ENCODE results near the gene CAVIN1.
"Not testable (repeated sequence)": the region's sequence is repeated elsewhere in the genome, so short reads cannot be mapped to it uniquely, and the experiment has no call there.

CAVIN1 gene, protein sequence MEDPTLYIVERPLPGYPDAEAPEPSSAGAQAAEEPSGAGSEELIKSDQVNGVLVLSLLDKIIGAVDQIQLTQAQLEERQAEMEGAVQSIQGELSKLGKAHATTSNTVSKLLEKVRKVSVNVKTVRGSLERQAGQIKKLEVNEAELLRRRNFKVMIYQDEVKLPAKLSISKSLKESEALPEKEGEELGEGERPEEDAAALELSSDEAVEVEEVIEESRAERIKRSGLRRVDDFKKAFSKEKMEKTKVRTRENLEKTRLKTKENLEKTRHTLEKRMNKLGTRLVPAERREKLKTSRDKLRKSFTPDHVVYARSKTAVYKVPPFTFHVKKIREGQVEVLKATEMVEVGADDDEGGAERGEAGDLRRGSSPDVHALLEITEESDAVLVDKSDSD

DNA sequence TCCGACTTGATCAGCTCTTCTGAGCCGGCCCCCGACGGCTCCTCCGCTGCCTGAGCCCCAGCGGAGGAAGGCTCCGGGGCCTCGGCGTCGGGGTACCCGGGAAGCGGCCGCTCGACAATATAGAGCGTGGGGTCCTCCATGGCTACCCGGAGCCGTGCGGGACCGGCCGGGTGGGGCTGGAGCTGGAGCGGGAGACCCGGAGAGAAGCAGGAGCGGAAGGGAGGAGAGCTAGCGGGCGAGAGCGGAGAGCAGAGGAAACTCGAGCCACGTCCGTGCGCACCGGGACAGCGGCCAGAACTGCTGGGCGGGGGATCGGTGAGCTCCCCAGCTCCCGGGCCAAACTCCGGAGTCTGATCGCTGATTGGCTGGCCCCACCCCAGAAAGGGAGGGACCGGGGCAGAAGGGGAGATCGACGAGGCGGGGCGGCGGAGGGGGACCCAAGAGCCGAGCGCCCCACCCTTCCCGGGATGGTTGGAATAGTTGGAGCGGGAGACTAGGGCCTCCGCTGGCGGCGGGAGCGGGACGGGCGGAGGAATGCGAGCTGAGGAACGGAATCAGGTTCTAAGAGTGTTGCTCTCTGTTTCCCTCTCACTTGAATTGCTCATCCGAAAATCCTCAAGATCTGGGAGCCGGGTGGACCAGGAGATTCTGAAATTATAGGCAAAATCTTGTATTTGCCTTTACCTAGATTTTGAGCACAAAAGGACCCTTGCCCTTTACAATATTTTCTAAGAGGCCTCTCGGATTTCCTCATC, at the start of gene CAVIN1:
Gene CAVIN1, minus strand, starts transcription at position 299 of the 755 bp plus-strand sequence. Its CDS starts 159 bp downstream, at position 140.
- no peak for DNase-seq

DNA sequence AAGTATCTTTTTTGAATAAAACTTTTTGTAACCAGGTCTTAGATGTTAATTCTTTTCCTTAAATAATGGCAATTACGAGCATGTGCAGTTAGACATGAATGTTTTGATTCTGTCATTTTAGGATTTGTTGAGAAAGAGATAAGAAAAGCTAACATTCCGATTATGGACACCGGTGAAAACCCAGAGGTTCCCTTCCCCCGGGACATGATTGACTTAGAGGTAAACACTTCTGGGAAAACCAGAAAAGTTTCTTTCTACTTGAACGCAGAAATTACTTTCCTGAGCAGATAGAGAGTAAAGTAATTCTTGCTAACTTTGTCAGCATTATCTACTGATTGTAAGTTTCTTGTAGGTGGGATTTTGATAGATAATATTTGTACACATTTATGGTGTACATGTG, 44.8 kb upstream of the CAVIN1 start:
- DNase-seq: no peak

DNA sequence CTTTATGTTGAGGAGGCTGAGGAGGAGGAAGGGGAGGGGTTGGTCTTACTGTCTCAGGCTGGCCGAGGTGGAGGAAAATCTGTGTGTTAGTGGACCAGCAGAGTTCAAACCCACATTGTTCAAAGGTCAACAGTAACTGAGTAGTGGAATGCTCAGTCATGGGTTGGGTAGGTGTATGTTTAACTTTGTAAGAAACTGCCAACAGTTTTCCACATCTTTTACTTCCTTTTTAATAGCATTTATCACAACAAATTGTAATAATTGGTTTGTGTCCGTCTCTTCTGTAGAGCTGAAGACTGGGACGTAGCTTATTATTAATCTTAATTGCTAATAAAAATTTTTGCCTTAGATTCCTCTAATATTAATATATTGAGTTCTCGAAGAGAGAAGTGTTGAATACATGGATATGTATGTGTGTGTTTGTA, 40.9 kb upstream of the CAVIN1 start:
- no peak for DNase-seq

DNA sequence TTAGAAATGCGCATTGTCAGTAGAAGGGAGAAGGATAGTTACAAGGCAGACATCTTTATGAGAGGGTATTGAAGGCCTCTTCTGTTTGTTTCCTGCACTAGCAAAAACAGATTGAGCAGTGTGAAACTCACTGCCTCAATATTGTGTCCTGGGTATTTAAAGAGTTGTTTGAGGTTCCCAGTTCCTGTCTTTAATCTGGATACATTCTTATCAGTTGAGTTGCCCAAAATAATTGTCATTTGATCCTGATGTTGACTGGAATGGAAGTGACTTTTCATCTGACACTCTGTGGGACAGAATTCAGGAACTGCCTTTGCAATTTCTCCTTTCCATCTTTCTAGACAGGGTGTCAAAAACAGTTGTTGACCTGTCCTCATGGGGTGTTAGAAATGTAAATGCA, 37.3 kb upstream of the CAVIN1 start:
- peak; percentile 8 for DNase-seq

DNA sequence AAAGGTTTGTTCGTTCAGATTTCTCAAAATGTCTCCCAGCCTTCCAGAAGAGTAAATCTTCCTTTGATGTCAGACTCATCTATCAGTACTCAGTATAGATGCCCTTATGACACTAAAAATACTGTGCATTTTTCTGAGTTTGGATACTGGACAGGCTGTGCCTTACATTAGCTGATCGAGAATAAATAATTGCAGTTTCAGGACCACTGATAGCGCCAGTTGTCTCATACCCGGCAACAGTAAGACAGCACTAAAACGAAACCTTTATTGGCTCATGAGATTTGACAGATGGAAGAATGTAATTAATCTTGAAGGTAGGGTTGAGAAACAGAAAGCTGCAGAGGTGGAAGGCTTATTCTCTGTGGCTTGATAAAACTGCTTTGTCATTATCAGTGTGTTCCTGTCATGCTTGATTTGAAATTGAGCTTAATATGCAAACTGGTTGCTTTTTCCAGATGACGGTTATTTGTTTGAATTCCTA, 36.8 kb upstream of the CAVIN1 start:
- DNase-seq: peak; percentile 51

DNA sequence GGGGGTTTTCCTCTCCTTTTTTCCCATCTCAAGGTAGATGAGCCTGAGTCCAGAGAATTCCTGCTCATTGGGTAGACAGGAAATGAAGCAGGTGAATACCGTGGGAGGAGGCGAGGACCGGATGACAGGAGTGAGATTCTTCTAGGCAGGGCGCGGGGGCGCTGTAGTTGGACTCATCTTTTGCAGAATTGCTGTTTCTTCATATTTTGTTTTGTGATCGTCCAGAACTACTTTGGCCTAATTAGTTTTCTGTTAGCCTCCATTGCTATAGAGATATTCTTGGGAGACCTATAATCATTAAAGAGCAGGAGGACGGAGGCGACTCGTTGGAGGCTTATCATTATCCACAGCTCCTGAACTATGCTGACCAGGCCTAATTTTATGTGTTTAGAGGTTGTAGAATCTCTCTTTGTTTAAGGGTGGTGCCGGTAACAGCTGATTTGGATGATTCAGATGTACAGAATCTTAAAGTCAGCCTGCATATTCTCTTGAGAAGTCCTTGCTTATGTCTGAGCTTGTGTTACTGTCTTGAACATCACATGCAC, 36.3 kb upstream of the CAVIN1 start:
- peak; percentile 46 for DNase-seq

DNA sequence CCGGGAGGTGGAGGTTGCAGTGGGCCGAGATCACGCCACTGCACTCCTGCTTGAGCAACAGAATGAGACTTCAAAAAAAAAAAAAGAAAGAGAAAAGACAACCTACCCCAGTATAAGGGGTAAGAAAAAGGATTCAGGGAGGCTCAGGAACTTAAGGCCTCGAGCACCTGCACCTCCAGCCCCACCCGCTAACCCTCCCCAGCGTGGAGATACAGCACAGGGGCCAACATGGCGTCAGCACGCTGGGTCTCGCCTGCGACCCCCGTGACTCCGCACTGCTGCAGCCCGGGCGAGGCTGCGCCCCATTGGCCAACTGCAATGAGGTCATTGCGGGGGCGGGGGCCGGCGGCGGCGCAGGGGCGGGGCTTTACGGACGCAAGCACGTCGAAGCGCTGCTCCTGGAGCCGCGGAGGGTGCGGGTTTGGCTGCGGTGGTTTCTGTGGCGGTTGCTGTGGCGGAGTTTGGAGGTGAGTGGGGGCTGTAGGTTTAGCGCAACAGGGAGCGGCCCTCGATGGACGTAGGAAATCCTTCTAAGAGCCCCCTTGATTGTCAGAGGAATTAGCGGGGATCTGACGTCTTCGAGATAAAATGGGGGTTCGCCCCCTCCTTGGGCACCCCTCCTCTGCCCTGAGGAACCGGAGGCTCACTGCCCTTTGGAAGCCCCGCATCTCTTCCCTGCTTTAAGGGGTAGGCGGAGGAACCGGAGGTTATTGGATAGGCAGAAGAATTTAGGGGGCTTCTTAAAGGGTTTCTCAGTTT, 35.6 kb upstream of the CAVIN1 start, which contains the start of gene ATP6V0A1:
Gene ATP6V0A1, plus strand, starts transcription at position 382 of the 759 bp plus-strand sequence. CDS start 2,017 bp downstream, outside the sequence.
- peak; percentile 90 for DNase-seq

DNA sequence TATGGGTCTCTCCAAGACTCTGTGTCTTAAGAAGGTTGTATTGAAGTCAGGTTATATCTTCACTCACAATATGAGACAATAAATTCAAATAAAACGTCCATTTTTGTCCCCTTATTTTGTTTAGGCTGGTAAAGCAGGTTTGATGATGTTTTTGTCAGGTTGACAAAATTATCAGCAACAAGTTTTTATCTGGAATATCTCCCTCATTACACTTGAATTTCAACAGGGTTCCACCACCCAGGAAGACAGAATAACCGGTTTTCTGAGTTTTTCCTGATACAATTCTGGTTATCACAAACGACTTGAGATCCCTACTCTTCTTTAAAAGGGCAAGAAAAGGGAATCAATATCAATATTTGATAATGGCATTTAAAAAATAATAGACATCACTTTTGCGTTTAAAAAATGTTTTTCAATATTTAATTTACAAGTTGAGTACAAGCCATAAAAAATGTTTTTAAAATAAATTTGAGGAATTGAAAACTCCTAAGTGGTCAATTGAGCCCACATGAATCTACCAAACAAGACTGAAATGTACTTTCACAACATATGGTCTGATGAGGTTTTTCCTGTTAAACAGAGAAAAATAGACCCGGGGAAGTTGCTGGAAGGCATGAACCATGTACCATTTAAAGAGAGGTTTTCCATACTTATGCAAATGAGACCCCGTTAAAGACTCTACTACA, 34.2 kb upstream of the CAVIN1 start:
- peak; percentile 86 for DNase-seq

DNA sequence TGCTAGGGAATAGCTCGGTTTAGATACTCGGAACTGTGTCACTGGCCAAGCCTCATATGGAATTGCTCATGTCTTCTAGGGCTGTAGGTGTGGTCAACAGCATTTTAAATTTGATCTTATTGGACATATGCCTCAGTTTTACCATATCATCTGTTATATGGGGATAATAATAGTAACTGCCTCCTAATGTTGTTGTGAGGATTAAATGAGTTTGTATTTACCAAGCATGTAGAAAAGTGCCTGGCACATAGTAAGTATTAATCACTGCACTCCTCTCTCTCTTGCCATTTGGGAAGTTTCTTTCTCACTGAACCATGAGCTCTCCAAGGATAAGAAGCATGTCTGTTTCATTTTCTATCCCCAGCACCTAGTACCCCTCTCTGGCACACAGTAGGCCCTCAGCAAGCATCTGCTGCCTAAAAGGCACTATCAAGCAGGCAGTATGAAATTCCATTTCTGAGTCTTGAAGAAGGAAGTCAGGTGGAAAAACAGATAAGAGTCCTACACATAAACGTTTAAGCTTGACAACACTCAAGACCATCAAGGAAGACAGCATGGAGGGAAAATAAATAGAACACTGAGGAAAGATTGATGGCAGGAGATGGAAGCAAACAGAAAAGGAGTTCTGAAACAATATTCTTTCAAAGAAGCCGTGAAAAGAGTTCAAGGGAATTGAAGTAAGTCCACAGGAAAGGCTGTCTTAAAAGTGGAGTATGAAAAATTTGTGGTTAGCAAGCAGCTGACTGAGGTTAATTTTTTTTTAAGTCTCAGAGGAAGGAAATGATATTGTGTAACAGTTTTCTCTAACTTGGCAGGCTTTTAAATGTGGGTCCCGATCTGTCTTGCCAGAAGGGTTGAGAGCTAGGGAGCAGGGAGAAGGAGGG, 33.4 kb upstream of the CAVIN1 start:
- peak; percentile 89 for DNase-seq

DNA sequence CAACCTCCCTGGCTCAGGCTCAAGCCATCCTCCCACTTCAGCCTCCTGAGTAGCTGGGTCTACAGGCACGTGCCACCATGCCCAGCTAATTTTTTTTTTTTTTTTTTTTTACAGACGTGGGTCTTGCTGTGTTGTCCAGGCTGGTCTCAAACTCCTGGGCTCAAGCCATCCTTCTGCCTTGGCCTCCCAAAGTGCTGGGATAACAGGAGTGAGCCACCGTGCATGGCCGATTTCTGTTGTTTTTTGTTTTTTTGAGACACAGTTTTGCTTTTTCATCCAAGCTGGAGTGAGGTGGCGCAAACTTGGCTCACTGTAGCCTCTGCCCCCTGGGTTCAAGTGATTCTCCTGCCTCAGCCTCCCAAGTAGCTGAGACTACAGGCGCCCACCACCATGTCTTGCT, 31.9 kb upstream of the CAVIN1 start:
- DNase-seq: not testable (repeated sequence)

DNA sequence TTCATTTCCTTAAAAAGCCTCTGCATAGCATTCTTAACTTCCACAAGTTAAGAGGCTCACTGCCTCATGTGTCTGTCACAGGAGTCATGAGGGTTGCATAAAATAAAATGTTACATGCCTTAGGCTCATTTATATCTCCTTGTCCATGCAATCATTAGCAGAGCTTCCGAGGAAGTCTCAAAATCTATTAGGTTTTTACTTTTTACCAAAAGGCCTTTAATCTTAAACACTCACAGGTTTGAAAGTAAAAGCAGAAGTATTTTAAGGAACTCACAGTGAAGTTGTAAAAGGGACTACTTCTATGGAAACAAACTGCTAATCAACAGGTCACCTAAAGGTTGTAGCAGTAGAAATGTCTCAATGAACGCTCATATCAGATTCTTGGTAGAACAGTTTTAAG, 30.4 kb upstream of the CAVIN1 start:
- DNase-seq: peak; percentile 77

DNA sequence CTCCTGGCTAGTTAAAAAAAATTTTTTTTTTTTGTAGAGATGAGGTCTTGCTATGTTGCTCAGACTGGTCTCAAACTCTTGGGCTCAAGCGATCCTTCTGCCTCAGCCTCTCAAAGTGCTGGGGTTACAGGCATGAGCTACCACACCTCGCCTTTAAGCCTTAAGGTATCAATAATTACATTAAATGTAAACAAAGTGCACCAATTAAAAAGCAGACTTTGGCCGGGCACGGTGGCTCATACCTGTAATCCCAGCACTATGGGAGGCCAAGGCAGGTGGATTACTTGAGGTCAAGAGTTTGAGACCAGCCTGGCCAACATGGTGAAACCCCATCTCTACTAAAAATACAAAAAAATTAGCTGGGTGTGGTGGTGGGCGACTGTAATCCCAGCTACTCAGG, 28.2 kb upstream of the CAVIN1 start:
- not testable (repeated sequence) for DNase-seq

DNA sequence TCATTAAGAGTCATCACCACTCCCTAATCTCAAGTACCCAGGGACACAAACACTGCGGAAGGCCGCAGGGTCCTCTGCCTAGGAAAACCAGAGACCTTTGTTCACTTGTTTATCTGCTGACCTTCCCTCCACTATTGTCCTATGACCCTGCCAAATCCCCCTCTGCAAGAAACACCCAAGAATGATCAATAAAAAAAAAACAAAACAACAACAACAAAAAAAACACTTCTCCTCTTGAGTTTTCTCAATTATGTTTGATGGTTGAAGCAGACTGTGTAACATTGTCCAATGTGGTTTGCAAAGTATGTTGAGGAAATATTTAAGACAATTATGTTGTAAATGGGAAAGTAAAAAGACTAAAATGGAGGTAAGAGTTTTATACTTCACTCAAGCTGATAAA, 26.8 kb upstream of the CAVIN1 start:
- not testable (repeated sequence) for DNase-seq

DNA sequence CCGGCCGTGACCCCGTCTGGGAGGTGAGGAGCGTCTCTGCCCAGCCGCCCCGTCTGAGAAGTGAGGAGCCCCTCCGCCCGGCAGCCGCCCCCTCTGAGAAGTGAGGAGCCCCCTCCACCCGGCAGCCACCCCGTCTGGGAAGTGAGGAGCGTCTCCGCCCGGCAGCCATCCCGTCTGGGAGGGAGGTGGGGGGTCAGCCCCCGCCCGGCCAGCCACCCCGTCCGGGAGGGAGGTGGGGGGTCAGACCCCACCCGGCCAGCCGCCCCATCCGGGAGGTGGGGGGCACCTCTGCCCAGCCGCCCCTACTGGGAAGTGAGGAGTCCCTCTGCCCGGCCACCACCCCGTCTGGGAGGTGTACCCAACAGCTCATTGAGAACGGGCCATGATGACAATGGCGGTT, 26.1 kb upstream of the CAVIN1 start:
- not testable (repeated sequence) for DNase-seq

DNA sequence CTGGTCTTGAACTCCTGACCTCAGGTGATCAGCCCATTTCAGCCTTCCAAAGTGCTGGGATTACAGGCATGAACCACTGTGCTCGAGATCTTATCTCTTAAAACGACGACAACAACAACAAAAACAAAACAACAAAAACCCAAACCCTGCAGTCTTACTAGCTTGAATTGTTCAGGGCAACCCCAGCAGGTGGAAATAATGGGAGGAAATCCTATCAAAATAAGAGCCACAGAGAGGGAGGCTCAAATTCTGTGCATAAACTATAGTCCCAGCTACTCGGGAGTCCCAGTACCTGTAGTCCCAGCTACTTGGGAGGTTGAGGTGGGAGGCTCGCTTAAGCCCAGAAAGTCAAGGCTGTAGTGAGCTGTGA, 19.1 kb upstream of the CAVIN1 start:
- no peak for DNase-seq

DNA sequence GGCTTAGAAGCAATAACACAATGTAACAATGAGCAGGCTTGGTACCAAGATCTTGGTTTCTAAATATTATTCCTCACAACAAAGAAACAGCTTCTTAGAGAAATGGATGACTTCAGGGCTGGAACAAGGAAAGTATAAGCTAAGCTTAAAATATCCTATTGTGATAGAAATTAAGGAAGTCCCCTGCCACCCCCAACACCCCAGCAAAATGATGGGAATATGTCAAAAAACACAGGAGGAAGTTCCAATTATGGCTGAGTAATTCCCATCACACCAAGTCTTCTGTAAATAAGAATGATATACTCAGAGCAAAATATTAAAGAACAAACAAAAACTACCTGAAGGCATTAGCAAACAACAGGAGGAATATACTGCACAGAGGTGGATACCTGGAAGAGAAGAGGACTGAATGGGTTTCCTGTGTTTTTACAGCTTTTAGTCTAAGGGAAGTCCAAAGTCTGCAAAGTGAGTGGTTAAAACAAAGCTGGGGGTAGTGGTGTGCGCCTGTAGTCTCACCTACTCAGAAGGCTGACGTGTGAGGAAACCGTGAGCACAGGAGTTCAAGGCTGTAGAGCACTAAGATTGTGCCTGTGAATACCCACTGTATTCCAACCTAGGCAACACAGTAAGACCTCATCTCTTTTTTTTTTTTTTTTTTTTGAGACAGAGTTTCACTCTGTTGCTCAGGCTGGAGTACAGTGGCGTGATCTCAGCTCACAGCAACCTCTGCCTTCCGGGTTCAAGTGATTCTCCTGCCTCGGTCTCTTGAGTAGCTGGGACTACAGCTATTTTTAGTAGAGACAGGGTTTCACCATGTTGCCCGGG, 18.5 kb upstream of the CAVIN1 start:
- DNase-seq: peak; percentile 45

DNA sequence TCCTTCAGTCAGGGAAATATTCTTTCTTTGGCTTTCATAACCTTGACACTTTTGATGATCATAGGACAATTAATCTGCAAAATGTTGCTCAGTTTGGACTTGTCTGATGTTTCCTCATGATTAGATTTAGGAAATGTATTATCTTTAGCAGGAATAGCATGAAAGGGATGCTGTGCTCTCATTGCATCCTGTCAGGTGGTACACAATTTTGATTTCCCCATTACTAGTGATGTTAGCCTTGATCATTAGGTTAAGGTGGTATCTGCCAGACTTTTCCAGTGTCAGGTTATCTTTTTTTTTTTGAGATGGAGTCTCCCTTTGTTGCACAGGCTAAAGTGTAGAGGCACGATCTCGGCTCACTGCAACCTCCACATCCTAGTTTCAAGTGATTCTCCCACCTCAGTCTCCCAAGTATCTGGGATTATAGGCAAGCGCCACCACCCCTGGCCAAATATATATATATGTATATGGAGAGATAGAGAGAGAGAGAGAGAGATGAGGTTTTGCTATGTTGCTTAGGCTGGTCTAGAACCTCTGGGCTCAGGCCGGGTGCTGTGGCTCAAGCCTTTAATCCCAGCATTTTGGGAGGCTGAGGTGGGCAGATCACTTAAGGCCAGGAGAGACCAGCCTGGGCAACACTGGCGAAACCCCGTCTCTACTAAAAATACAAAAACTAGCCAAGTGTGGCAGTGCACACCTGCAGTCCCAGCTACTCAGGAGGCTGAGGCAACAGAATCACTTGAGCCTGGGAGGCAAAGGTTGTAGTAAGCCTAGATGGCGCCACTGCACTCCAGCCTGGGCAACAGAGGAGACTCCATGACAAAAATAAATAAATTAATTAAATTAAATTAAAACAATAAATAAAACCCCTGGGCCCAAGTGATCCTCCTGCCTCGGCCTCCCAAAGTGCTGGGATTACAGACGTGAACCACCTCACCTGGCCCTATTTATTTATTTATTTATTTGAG, 15.8 kb upstream of the CAVIN1 start:
- DNase-seq: peak; percentile 51

DNA sequence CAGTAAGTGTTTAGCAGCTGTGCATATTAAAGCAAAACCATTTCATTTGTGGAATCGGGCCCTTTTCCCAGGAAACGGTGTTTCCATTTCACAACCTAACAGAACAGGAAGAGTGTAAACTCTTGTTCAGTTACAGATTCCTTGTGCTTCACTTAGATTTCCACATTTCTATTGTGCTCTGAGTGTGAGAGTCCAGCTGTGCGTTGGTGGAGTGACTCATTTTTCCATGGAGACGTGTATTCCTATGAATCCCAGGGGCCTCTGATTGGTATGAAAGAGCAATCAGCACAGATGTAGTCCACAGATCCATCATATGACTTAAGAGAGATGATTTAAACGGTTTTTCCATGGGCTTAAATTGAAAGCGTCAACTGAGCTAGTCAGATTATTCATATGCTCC, 13.3 kb upstream of the CAVIN1 start:
- DNase-seq: peak; percentile 49

DNA sequence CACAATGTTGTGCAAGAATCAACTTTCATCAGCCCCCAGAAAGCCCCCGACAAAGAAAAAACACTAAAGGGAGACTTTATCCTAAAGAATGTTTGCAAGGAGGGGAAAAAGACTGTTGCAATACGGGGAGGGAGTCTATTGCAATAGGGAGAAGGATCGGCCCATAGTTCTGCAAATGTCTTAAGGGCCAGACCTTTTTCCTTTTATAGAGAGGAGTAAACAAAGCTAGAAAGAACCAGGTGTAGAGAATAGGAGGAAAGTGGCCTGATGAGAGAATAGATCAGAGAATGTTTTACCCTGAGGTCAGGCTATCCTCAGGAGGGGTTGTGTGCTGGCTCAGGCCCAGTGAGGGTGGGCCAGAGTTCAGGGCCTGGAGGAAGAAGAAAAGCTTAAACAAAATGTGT, 8.7 kb upstream of the CAVIN1 start:
- DNase-seq: no peak
